ENCODE results near the gene URAD.
"Not testable (repeated sequence)": the region's sequence is repeated elsewhere in the genome, so short reads cannot be mapped to it uniquely, and the experiment has no call there.

Gene URAD

DNA sequence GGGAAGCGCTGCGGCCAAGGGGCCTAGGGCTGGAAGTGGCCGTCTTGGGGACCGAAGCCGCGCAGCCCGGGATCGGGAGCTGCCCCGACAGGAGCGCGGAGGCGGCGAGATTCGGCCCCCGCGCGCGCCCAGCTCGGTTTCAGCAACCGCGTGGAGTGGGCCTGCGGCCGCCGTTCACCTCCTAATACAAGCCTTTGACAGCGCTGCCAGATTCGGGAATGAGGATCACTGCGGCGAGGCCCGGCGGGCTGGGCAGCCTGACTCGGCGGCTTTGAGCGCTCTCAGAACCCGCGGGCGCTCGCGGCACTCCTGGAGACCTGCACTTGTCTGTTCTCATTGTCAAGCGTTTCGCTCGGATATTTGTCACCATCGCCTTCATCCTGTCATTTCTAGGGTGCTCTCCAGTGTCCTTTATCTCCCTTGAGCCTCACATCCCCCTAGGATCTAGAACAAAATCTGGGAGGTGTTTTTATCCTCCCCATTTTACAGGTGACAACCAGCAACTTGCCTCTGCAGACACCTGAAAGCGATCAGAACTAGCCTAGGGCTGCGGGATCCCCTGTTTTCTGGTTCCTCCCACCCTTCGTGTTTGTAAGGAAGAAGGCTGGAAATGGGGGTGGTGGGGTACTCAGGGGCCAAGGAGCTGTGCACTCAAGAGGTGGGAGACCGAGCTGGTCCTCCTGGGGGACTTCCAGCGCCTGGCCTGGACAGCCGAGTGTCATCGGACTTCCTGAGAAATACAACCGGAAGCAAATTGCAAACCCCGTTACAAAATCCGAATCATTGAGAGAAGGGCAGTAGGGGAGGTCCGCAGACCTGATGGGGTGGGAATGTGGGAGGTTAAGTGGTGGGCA lies 17.9 kb downstream of the URAD start:
- no peak for DNase-seq (ENCODE audit: low spot score)

DNA sequence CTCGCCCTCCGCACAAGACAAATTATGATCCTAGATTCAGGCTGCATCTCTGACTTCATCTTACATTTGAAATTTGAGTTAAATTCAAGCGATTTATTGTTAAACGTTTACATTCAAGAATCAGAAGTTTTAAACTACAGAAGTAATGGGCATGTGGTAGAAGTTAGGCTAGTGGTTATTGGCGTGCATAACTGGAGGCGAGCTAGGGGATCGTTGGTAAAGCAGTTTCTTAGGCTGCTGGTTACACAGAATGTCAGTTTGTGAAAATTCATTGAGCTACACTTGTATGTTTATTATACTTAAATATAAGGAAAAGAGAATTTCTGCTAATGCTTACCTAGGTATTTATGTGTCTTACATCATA lies 18.6 kb downstream of the URAD start:
- no peak for DNase-seq (ENCODE audit: low spot score)

DNA sequence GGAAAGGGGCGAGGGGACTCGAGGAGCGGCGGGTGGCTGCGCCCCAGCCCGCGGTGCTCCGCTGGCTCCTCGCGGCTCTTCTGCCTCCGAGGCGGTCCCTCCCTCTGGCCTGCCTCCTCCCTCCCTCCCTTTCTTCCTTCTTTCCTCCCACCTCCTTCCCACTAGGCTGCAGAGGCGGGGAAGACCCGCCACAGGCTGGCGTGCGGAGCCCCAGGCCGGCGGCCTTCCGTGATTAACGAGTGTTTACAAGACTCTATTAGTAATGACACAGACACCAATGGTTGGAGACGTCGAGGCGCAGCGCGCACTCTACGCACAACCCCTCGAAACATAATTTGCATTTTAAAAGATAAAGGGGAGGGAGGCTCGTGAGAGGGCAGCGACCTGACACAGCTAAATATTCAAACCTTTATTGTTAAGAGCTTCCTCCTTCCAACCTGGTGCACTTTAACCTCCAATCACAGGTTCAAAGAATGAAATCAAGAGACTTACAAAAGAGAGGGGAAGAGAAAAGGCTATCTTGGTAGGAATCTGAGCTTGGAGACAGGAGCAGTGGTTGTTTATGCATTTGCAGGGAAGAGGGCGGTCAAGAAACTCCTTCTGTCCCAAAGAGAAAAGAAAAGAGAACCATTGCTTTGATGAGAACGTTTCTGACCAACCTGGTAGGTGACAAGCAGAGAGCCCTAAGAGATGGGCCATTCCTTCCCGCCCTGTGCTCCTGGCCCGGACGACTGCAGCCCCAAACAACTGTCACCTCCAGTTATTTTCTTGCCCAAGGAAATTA lies 19.2 kb downstream of the URAD start, which contains the start of gene CDX2:
CDX2 (minus strand) TSS at position 234 of the 784 bp plus-strand sequence. CDS start 309 bp downstream, outside the sequence.
- no peak for DNase-seq (ENCODE audit: low spot score)

DNA sequence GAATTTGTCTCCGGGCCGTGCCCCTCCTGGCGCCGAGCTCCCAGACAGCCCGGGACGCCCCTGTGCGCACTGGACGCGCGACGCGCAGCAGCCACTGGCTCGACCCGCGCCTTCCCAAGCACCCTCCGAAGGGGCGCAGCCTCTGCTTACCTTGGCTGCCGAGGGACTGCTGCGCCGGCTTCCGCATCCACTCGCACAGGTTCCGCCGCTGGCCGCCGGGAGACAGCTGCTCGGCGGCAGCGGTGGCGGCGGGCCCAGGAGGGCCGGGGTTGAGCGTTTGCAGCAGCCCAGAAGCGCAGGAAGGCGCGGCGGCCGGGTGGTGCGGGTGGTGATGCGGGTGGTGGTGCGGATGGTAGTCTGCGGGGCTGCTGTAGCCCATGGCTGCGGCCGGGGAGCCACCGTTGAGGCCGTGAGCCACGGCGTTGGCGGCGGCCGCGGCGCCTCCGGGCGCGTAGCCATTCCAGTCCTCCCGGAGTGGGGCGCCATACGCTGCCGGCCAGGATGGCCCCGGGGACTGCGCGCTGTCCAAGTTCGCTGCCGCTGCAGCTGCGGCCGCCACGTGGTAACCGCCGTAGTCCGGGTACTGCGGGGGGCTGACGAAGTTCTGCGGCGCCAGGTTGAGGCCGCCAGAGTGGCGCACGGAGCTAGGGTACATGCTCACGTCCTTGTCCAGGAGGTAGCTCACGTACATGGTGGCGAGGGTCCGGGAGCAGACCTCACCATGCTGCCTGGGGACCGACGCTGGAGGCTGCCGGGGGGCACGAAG lies 20.0 kb downstream of the URAD start:
- no peak for DNase-seq (ENCODE audit: low spot score)

DNA sequence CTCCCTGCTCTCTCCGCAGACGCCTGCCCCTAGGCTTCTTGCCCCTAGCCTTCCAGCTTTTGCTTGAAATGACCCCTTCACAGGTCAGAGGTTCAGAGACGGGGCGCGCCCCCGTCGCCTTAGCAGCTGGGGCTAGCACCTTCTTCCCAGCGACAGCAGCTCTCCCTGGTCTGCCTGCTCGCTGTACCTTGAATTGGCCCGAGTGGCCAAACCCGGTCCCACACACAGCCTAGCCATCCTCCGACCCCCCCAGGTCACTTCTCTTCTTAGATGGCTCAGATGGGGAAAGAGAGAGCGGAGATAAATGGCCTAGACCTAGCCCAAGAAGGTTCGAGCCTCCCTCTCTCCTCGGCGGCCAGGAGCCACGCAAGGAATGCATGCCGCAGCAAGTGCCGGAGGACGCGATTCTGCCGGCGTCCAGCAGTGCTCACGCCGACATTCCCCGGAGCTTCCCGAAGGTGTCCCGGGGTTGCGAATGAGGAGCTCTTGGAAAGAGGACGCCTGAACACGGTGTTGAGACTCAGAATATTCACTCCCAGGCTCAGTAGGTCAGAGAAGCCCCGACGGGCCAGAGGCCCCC lies 20.7 kb downstream of the URAD start:
- no peak for DNase-seq (ENCODE audit: low spot score)

DNA sequence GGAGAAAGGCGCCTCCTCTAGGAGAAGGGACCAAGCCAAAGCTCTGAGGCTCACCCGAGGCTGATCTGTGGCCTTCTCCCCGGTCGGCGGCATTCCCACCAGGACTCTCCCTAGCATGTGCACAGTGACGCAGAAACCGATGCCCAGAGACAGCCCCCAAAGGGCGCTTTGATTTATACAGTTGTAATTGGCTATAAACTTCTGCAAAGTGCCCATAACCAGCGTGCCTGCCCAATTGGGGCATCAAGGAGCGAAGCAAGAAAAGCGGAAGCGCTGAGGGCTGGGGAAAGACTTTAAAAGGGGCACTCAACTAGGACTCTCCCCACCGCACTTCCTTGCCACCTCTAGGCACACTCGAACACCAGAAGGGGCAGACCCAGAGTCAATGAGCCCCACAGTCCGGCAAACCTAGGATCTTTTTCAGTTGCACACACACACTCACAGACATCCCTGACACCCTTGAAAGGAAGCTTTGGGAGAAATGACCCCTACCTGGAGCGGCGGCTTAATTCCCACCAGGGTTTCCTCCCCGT lies 21.2 kb downstream of the URAD start:
- DNase-seq (ENCODE audit: low spot score): no peak

DNA sequence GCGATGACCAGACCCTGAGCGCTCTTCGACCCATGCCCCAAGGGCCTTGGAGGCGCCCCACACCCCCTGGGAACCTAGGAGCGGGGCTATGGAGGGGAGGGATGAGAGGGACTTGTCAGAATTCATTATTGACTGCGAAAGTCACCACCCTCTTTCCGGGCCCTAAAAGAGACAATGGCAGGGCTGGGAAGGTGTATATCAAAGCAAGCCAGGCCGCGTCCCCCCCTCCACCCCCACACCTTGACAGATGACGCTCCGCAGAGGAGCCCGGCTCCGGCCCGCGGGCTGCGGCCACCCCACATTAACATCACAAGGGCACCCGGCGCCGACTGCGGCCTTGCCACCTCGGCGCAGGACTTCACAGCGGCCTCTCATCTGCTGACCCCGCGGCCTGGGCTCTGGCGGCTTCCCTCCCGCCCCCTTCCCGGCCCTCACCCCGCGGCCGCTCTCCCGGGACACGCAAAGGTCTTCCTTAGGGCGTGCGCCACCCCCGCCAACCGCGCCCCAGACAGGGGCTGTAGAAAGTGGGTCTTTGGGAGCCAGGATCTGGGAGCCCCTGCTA lies 21.8 kb downstream of the URAD start:
- no peak for DNase-seq (ENCODE audit: low spot score)

DNA sequence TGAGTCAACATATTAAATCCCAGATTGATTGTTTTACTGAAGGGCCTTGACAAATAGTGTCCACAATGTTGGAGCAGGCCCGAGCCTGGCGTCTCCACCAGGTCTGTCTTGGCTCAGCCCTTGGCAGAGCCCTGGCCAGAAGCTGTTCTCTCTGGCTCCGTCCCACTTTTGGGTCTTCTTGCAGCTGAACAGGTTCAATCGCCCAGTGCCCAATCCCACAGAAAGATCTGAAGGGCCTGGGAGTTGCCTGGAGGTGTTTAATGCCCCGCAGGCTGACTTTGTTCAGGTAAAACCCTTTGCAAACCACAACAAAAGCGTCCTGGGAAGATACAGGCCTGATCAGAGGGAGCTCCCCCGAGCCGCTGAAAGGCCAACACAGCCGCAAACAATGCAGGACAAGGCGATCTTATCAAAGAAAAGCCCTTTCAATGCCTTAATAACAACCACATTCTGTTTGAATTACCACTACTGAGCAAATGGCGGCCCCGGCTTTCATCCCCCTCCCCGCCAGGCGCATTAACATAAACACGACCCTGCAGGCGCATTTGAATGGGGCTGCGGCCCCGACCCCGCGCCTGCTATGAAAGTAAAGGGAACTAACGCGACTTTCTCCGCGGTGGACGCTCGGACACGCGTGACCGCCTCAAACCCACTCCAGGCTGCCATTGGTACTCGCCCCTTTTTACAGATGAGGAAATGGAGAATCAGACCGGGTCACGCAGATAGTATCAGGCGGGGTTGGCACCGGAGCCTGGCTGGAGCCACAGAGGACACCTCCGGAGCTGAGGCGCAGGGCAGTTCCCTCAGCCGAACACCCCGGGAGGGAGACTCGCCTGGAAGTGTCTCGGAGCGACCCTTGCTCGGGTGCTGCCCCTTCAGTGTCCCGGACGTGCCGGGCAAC lies 22.5 kb downstream of the URAD start:
- no peak for DNase-seq (ENCODE audit: low spot score)

DNA sequence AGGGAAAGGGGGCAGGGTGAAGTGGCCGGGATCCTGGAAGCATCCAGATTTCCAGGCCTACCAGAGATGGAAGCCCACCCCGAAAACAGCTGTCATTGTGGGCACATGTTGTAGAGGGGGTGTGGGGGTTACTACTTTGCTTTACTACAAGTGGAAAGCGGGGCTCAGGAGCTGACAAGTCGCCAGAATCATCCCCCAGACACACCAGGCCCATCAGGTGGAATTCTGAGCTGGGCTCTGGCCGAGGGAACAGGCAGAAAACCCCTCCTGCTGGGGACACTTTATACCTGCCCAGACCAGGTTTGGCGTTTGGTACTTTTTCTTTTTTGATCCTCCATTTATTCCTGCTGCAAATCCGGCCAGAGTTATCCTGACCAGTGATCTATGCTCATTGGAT lies 23.2 kb downstream of the URAD start:
- DNase-seq (ENCODE audit: low spot score): no peak

DNA sequence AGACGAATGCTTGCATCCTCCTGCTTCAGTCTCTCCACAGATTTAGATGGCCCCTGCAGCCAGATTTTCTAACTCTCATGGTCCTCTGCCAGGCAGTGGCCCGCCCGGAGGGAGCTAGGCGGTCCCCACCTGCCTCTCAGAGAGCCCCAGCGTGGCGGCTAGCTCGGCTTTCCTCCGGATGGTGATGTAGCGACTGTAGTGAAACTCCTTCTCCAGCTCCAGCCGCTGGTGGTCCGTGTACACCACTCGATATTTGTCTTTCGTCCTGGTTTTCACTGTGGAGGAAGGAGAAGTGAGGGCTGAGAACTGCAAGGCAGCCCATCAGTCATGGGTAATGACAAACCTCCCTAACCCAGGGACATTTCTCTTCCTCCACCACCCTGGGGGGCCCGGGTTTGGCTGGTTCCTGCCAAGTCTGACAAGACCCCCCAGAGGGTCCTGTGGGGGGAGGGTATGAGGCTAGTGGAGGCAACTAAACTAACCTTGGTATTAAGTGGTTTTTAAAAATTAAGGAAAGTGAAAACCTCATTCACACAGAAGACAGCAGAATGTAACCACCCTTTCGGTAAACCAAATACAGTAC lies 23.7 kb downstream of the URAD start:
- no peak for DNase-seq (ENCODE audit: low spot score)

DNA sequence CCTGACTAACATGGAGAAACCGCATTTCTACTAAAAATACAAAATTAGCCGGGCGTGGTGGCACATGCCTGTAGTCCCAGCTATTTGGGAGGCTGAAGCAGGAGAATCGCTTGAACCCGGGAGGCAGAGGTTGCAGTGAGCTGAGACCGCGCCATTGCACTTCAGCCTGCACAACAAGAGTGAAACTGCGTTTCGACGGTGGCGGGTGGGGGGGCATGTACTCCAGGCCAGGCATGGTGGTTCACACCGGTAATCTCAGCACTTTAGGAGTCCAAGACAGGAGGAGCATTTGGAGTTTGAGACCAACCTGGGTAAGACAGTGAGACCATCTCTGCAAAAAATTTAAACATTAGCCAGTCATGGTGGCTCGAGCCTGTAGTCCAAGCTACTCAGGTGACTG lies 24.3 kb downstream of the URAD start:
- DNase-seq (ENCODE audit: low spot score): not testable (repeated sequence)

DNA sequence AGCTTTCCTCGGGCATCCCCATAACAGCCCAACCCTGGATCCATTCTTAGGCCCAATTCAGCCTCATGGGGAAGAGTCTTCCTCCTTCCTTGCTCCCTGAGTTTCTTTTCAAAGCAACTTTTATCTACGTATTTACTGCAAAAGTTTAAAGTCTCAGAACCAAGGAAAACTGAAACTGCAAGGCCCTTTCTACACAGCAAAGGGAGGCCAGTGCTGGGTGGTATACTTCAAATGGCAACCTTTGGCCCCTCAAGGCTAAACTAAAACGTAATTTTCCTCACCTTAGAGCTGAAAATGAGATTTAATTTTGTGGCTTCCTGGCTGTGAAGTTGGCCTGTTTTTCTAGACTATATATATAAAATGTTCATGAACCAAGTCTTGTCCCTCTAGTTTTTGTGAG lies 25.0 kb downstream of the URAD start:
- DNase-seq (ENCODE audit: low spot score): no peak

DNA sequence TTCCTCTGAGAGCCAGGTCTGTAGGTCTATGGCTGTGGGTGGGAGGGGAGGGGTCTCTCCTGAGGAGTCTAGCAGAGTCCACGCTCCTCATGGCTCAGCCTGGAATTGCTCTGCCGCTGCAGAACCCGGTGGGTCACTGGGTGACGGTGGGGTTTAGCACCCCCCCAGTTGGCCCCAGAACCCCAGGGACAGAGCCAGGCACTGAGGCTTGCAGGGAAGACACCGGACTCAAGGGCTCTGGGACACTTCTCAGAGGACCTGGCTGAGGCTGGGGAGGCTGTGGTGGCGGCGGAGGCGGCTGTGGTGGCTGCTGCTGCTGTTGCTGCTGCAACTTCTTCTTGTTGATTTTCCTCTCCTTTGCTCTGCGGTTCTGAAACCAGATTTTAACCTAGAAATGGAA lies 25.5 kb downstream of the URAD start:
- DNase-seq (ENCODE audit: low spot score): no peak

DNA sequence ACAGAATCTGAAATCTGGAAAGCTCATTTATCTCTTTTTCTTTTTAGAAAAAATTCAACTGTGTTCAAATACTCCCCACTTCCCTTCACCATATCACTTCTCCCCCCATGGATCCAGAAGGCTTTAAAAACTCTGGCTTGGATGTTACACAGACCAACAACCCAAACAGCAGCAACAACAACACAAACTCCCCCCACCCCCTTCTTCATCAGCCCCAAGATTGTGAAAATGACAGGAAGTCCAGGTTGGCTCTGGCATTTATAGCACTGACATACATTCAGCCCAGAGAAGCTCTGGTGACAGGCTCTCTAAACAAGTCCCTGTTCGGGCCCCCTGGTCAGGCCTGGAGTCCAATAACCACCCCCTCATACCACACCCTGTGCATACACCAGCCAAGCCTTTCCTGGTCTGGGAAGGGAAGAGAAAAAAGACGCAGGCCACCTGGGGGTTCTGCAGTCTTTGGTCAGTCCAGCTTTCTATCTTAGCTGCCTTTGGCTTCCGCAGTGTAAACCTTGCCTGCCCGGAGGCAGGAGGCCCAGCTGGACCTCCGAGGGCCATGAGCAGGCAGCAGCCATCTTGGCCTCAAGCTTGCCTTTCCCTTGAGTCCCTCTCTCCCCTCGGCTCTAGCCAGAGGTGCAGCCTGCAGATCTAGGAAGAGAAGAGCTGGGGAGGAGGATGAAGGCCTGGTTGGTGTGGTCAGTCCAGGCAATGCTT lies 26.2 kb downstream of the URAD start:
- no peak for DNase-seq (ENCODE audit: low spot score)

DNA sequence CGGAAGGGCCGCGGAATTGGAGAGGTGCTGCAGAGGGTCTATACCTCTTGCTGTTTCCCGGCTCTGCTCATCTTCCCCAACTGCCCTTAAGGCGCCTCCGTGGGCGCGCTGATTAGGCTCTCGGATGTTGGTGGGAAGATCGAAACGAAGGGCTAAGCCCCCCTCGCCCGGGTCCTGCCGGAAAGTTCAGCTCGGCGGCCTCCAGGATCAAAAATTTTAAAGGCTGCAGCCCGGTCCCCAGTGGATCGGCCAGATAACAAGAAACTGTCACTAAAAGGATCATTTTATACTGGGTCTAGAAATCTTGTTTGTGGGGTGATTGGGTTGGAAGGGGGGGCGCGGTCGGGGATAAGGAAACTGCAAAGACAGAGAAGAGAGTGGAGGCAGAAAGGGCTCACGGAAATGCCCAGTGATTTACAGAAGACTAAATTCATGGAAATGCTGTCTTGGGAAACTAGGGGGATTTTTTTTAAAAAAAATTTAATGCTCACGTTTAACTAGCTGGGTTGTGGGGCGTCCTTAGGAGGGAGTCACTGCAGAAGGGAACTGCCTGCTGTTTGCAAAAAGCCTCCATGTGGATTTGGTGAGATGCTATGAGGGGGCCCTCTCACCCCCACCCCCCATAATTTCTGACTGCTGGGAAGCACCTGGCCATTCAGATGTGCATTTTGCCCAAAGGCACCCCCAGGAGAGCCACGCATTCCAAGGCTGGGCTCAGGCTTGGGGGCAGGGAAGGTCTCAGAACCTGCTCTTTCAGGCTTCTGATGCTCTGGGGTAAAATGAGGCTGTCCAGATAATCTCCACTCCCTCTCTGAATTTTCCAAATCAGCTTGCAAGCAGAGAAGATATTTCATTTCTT lies 27.0 kb downstream of the URAD start:
- DNase-seq (ENCODE audit: low spot score): no peak

DNA sequence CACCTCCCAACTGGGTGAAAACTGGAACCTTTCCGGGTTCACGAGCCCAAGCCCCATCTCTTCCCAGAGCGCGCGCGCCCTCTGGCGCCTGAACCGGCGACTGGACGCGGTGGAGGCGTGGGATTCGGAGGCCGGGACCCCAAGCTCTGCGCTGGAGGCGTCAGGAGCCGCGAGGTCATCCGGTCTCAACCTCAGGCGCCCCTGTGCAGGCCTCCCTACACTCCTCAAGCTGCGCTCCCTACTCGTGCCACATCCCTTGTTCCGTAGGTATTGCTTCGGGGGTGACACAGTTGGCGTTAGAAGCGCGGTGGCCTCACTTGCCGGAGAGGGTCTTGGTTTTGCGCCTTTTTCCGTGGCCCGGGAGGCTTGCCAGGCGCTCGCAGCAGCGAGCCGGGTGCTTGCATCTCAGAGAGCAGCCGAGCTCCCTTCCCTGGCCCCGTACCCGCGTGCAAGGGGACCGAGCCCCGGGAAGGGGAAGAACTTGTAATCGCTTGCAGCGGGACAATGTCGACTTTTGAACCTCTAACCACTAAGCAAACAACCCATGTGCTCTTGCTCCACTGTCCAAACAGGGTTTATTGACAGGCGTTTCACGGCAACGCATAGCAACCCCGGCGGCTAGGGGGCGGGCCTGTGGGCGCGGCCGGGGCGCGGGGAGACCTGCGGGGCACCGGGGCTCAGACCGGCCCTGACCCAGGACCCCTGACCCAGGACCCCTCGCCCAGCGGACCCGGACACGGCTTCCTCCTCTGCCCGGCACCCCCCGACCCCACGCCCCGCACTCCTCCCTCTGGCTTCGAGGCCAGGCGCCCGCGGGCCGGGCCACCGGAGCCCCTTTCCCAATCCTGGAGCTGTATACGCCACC lies 27.9 kb downstream of the URAD start:
- DNase-seq (ENCODE audit: low spot score): no peak

DNA sequence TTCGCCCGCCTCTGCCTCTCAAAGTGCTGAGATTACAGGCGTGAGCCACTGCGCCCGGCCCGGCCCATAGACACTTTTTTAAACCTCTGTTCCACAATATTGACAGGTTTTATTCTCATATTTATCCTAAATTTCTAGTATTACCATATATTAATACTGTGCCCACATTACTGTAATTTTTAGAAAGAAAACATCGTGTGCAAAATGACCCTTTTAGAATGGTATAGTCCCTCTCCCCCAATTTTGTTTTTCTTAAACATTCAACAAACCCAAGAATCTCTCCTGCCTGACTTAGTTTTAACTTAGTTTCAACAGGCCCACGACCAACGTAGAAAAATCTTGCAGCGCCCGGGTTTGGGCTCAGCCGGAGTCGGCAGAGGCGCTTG lies 28.5 kb downstream of the URAD start:
- no peak for DNase-seq (ENCODE audit: low spot score)
